Hepatocyte (in vitro differentiated cells): ENCODE results near the gene MAGEC3. TPM values are rescaled to one million over a fixed set of nuclear protein-coding genes. Genes with fewer than 3 reads are reported as not detected.

ENCODE experiments used
- DNase-seq: peaks from one replicate; pipeline ENCODE4 v3.0.0-alpha.2; 2016; ENCODE audit warnings: low spot score
- H2AFZ ChIP-seq: fragments of 200-600 bp; sonication (generic); 2 replicates; pipeline ENCODE4 v1.6.0; 2016; ENCODE audit warnings: antibody characterized with exemption, mild to moderate bottlenecking
- H3K27ac ChIP-seq: fragments of 200-600 bp; sonication (generic); 2 replicates; pipeline ENCODE4 v1.5.1; 2016; ENCODE audit warnings: mild to moderate bottlenecking
- H3K27me3 ChIP-seq: fragments of 200-600 bp; sonication (generic); 2 replicates; pipeline ENCODE4 v1.6.1; 2016
- H3K36me3 ChIP-seq: fragments of 200-600 bp; sonication (generic); replicated peaks from 2 replicates; pipeline ENCODE4 v1.5.1; 2016; ENCODE audit warnings: low read depth; ENCODE audit not compliant: insufficient read depth
- H3K4me1 ChIP-seq: fragments of 200-600 bp; sonication (generic); 2 replicates; pipeline ENCODE4 v1.5.1; 2016; ENCODE audit warnings: mild to moderate bottlenecking, moderate library complexity; ENCODE audit not compliant: insufficient read depth
- H3K4me2 ChIP-seq: fragments of 200-600 bp; sonication (generic); 2 replicates; pipeline ENCODE4 v1.6.0; 2016
- H3K4me3 ChIP-seq: fragments of 200-600 bp; sonication (generic); 2 replicates; pipeline ENCODE4 v1.5.1; 2016; ENCODE audit warnings: mild to moderate bottlenecking
- H3K79me2 ChIP-seq: fragments of 200-600 bp; sonication (generic); 2 replicates; pipeline ENCODE4 v1.6.0; 2017; ENCODE audit warnings: mild to moderate bottlenecking
- H3K9me2 ChIP-seq: fragments of 200-600 bp; sonication (generic); replicated peaks from 2 replicates; pipeline ENCODE4 v1.6.0; 2017; ENCODE audit warnings: mild to moderate bottlenecking; ENCODE audit not compliant: insufficient read depth
- H3K9me3 ChIP-seq: fragments of 200-600 bp; sonication (generic); 2 replicates; pipeline ENCODE4 v1.5.1; 2016; ENCODE audit warnings: low read depth, mild to moderate bottlenecking
- H4K20me1 ChIP-seq: fragments of 200-600 bp; sonication (generic); 2 replicates; pipeline ENCODE4 v1.6.0; 2016; ENCODE audit warnings: mild to moderate bottlenecking; ENCODE audit not compliant: insufficient read depth, poor library complexity, severe bottlenecking
- CTCF ChIP-seq: fragments of 200-600 bp; sonication (generic); IDR thresholded peaks from 2 replicates; pipeline ENCODE4 v1.5.1; 2016; ENCODE audit warnings: antibody characterized with exemption, mild to moderate bottlenecking; ENCODE audit not compliant: poor library complexity
- EZH2 ChIP-seq: fragments of 200-600 bp; sonication (generic); IDR thresholded peaks from 2 replicates; pipeline ENCODE4 v1.6.1; 2016; ENCODE audit warnings: antibody characterized with exemption, mild to moderate bottlenecking, borderline replicate concordance
- EZH2phosphoT487 ChIP-seq: fragments of 200-600 bp; sonication (generic); IDR thresholded peaks from one replicate; pipeline ENCODE4 v1.6.1; 2018; ENCODE audit warnings: antibody characterized with exemption, mild to moderate bottlenecking, low read depth, moderate library complexity; ENCODE audit not compliant: unreplicated experiment, severe bottlenecking
- WGBS: methylation state at CpG from one replicate; pipeline ENCODE4 v1.1.6; 2016; ENCODE audit warnings: low lambda C conversion rate; ENCODE audit errors: missing lambda C conversion rate; 5-methylcytosine and 5-hydroxymethylcytosine counted together
- polyA plus RNA-seq: library from polyadenylated mRNA; unstranded; fragments of >200 nt; fragmentation: Nextera tagmentation; extraction: Ambion mirVana; gene quantifications from 2 replicates; pipeline ENCODE4 v1.2.1, GENCODE V29; 2016
- total RNA-seq: library from RNA; depleted of rRNA; stranded (reverse); fragments of >200 nt; gene quantifications from 2 replicates; pipeline ENCODE4 v1.2.3, GENCODE V29; 2014

MAGEC3 gene
- total and polyA plus RNA-seq, 2 experiments from 2014 or later = 0.40 TPM; not detected in 1

DNA sequence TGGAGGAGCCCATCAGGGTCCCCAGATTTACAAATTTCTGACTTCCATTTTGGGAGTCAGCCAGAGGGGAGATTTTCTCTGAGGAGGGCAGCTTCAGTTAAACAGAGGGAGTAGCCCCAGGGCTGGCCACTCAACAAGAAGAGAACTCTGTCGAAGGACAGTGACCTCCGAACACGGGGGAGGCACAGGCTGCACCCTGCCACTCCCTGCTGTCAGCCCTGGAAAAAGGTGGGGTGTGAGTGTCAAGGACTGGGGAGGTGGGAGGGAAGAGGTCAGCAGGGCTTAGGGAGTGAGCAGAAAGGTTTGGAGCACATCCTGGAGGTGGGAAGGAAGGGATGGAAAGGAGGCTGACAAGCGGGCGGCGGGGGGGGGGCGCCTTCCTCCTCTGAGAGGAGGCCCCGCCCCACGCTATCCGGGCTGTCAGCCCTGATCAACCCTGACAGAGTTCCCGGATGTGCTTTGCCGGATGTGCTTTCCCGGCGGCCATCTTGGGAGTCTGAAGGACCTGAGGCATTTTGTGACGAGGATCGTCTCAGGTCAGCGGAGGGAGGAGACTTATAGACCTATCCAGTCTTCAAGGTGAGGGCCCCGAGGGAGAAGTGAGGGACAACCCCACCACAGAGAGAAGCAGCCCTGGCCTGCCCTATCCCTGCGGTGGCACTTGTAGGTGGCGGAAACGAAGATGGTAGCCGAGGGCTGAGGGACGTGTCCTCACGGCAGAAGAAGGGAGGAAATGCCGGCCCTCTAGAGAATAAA, 65.5 kb downstream of the MAGEC3 start, which contains the start of gene MAGEC1:
MAGEC1 (plus strand) TSS at position 495 of the 756 bp plus-strand sequence. CDS start 1,179 bp downstream, outside the sequence.
- H4K20me1 ChIP-seq = no peaks in the 10 kb centered on the region
- no peak within 1 kb of the TSS for H3K4me2 ChIP-seq
- no peaks in the 10 kb centered on the region for H3K79me2 ChIP-seq
- no peak within 1 kb of the TSS for H3K27ac ChIP-seq
- 94% methylated on average over 15 of the region's 25 CpGs for WGBS
- H3K4me1 ChIP-seq = no peaks in the 10 kb centered on the region
- H2AFZ ChIP-seq = no peak within 1 kb of the TSS
- TF ChIP-seq EZH2phosphoT487 (no peak), CTCF (no peak), EZH2 (no peak)
- no peaks in the 10 kb centered on the region for H3K9me2 ChIP-seq
- no peaks in the 10 kb centered on the region for H3K9me3 ChIP-seq
- H3K4me3 ChIP-seq = no peak within 1 kb of the TSS
- no peak for DNase-seq
- no peaks in the 10 kb centered on the region for H3K27me3 ChIP-seq
- H3K36me3 ChIP-seq = no peaks in the 10 kb centered on the region

- Histone ChIP-seq H3K27me3 (no peaks in the 10 kb centered on the region), H3K9me2 (no peaks in the 10 kb centered on the region), H4K20me1 (no peaks in the 10 kb centered on the region), H3K79me2 (no peaks in the 10 kb centered on the region), H3K4me1 (no peaks in the 10 kb centered on the region), H3K4me2 (no peak overlapping the region), H2AFZ (no peak overlapping the region), H3K36me3 (no peaks in the 10 kb centered on the region), H3K27ac (no peak overlapping the region), H3K4me3 (no peak overlapping the region), H3K9me3 (no peaks in the 10 kb centered on the region)
- TF ChIP-seq EZH2 = no peak
- TF ChIP-seq CTCF = no peak
- no peak for TF ChIP-seq EZH2phosphoT487
- WGBS = 86% methylated on average over 6 of the region's 6 CpGs
- DNase-seq = no peak
Observed at GRCh38 chrX:141904262-141904661, 66.1 kb downstream of the MAGEC3 start.

DNA sequence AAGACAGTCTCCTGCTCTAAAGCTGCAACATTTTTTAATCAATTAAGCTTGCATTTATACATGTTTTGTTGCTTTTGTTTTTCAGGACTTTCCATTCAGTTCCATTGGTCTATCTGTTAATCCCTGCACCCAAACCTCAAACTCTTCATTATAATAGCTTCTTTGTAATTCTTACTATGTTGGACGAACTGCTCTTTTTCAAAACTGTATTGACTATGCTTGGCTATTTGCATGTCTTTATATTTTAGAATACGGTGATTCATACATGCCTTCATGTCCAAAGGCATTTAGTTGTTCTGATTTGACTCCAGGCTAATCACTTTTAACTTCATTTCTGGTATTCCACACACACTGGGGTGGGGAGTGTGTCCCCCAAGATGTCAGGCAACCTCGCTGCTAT, 79.7 kb downstream of the MAGEC3 start:
- Histone ChIP-seq H3K4me3 (no peak overlapping the region), H4K20me1 (no peaks in the 10 kb centered on the region), H3K27me3 (no peaks in the 10 kb centered on the region), H3K79me2 (no peaks in the 10 kb centered on the region), H3K4me2 (no peak overlapping the region), H2AFZ (no peak overlapping the region), H3K36me3 (no peaks in the 10 kb centered on the region), H3K9me3 (no peaks in the 10 kb centered on the region), H3K4me1 (no peaks in the 10 kb centered on the region), H3K9me2 (no peaks in the 10 kb centered on the region), H3K27ac (no peak overlapping the region)
- DNase-seq = no peak
- no peak for TF ChIP-seq EZH2
- no peak for TF ChIP-seq CTCF
- no peak for TF ChIP-seq EZH2phosphoT487
- 57% methylated on average over 3 of the region's 3 CpGs for WGBS
